Activated T-cell treated with anti-CD3 and anti-CD28 coated beads for 24 hours (primary cell): ENCODE data around the gene CPNE8.

Experiments
- DNase-seq: peaks from one replicate; pipeline ENCODE4 v3.0.0-alpha.2; 2020; ENCODE audit warnings: low read depth

Gene CPNE8

GRCh38 chr12:38905480-38906351 lies at the start of gene CPNE8:
Gene CPNE8, minus strand, starts transcription at chr12:38905591. Its CDS starts 57 bp downstream, at chr12:38905534.
- DNase-seq, result peak; percentile 16

GRCh38 chr12:38954238-38954873 lies 49.0 kb upstream of the CPNE8 start:
- DNase-seq, result no peak

GRCh38 chr12:38949363-38949762 lies 44.0 kb upstream of the CPNE8 start:
- no peak for DNase-seq

DNA sequence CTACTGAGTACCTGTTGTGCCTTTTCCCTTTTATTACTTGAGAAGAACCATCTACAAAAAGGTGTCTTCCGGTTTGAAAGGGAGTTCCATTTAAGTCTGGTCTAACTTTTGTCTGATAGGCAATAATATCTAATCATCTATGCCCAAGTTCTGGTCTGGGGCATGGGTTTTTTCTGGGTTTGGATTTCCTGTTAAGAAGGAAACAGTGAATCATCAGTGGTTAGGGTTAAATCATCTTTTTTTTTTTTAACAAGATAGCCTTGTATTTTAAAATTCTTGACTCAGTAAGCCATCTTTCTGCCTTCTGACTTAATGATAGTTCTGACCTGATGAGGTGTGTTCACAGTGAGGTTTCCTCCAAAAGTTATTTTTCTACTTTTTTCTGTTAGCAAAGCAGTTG lies 29.3 kb upstream of the CPNE8 start:
- no peak for DNase-seq

DNA sequence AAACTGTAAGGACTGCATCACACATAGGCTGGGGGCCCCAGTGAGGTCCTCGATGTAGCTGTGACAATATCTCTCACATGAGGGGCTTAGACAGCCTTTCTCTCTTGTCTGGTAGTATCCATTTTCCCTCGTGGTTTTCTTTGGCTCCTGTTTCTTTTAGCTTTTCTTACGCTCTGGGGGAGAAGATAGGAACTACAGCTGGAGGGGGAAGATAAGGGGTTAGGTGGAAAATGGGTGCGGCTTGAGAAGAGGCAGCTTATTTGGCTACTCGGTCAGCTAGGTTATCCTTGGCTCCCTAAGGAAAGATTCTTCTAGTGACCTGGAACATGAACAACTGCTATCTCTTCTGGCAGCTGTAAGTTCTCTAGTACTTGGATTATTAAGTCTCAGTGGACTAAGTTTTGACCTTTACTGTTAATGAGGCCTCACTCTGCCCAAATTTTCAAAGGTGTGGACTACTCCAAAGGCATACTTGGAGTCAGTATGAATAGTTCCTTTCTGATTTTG lies 28.7 kb upstream of the CPNE8 start:
- no peak for DNase-seq

DNA sequence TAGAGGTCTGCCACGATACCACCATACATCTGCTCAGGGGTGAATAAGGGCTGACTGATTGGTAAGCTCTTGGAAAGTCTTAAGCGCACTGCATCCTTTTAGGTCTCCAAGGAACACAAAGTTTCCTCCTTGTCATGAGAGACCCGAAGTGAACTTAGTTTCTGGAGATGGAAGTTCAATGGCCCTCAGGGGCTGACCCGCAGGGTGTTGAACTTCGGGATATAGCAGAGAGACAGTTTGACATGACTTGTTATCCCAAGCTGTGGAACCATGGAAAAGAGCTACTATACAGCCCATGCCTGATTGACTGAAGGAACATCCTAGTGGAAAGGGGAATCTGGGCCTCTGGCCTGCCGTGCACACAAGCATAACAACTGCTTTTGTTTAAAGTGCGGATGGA lies 26.9 kb upstream of the CPNE8 start:
- DNase-seq, result no peak

GRCh38 chr12:38931461-38931860 lies 26.1 kb upstream of the CPNE8 start:
- no peak for DNase-seq

GRCh38 chr12:38930990-38931389 lies 25.6 kb upstream of the CPNE8 start:
- DNase-seq, result no peak

DNA sequence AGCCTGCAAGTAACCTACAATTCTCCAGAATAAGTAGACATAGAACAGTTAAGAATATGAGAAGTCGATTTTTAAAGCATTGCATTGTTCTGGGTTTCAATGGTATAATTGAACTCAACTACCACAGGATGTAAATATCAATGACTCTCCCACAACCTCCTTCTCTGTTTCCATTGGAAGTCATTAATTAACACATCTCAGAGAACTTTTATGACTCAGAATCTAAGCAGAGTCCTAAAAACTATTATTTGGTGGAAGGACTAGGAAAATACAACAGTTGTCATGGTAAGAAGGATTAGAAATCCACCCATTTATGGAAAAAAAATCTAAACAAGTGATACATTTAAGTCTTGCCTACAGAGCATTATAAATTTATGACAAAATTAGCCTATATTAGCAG lies 21.1 kb upstream of the CPNE8 start:
- DNase-seq, result no peak

- DNase-seq, result peak; percentile 21
Measured at GRCh38 chr12:38921025-38921677, 15.8 kb upstream of the CPNE8 start.

GRCh38 chr12:38919191-38919590 lies 13.8 kb upstream of the CPNE8 start:
- DNase-seq, result no peak

DNA sequence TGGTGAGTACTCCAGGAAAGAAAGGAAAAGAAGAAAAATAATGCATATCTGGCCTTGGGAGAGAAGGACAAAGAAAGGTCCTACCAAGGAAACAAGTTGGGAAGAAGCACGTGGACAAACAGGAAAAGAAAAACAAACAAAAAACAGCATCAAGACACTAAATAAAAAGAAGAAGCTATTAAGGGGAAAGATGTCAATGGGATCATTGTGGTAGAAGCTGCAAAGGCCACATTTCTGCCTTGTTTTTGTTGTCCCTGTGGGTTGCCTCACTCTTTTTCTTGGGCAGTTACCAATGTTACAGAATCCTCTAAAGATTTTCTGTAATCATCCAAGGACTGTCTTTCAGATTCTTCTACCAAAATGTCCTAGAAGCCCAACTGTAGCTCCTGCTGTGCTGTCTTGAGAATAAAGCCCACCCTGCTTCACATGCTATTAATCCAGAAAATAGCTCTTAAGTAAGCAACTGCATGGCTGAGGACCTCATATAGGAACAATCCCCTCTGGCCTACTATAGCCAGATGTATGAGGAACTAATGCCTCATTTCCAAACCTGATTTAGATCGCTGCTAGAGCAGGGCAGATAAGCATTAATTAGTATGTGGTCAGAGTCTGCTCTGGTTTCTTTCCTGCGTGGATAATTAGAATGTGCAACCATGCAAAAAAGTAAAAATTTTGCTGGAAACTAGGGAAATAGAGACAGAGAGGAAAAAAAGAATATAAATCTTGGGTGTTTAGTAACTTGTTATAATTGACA lies 10.2 kb upstream of the CPNE8 start:
- no peak for DNase-seq

- DNase-seq, result no peak
Measured at GRCh38 chr12:38912116-38912515, 6.7 kb upstream of the CPNE8 start.

DNA sequence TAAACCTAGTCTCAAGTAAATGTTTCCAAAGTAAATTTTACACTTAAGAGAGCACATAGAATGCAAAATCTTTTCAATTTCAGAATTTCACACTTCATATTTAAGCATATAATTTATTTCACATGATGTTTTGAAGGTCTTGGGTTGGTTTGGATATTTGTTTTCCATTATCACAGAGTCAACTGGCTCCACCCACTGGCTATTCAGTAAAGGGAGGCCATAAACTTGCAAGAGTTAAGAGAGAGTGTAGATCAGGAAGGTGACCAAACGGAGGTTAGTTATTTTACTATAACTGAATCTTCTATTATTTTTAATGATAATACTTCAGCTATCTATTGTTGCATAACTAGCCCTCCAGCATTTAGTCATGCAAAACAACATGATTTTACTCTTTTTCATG lies 6.2 kb upstream of the CPNE8 start:
- no peak for DNase-seq

- no peak for DNase-seq
Measured at GRCh38 chr12:38907201-38907923, 2.0 kb upstream of the CPNE8 start.

DNA sequence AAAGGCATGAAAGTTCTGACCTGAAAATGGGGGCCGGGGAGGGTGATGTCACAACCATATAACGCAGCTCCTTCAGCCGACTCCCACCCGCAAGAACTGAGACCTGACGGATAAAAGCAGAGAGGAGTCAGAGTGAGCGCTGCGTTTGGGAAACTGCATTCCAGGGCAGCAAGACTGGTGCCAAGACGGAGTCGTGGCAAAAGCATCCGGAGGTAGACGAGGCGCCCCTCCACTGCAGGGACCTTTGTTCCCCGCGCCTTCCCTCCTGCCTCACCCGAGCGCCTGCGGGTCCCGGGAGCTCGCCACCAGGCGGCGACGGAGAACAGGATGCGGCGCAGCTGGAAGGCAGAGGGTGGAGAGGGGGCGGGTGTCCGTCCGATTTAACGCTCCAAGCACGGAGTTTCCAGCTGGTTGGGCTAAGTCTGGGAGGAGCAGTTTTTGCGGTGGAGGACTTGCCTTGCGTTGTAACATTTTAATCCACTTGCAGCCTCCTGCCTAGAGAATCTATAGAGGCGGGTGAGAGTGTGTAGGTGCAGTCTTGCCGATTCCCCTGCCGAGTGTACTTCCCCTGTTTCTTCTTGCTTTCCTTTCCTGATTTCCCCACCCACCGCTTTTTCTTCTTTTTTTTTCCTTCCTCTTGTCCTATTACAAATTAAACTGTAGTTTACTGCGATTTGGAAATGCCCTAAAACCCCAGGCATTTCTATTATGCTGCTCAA lies 1.2 kb upstream of the CPNE8 start:
- peak; percentile 62 for DNase-seq

DNA sequence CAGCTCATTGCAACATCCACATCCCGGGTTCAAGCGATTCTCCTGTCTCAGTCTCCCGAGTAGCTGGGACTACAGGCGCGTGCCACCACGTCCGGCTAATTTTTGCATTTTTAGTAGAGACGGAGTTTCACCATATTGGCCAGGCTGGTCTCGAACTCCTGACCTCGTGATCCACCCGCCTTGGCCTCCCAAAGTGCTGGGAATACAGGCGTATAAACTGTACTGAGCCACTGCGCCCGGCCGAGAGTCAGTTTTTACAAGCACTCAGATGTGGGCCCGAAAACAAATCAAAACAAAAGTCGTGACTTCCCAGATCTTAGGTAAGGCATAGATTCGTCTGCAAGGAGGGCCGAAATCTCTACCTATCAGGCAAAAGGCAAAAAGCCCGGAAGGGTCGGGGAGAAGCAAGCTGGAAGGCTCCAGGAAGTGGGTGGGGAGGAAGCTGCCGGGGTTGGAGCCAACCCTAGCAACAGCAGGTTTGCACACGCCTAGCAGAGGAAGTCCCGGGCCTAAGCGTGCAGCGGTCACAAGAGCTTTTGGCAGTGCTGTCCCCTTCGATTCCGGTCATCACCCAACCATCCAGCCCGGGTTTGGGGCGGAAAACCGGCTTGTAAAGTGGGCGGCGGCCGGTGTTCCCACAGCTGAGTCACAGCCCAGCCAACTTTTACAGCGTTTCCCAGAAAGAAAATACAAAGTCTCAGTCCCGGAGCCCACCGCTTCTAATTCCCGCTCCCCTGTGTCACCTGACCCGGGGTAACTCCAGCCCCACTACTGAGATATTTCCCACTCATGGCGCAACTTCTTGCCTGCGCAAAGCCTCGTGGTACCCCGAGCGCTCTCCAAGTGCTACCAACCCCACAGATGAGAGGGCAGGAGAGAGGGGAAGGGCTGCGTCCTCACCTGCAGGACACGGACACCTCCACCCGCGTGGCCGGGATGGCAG lies 583 bp downstream of the CPNE8 start:
- DNase-seq, result peak; percentile 23

GRCh38 chr12:38903596-38903995 lies 1.8 kb downstream of the CPNE8 start:
- DNase-seq, result no peak

DNA sequence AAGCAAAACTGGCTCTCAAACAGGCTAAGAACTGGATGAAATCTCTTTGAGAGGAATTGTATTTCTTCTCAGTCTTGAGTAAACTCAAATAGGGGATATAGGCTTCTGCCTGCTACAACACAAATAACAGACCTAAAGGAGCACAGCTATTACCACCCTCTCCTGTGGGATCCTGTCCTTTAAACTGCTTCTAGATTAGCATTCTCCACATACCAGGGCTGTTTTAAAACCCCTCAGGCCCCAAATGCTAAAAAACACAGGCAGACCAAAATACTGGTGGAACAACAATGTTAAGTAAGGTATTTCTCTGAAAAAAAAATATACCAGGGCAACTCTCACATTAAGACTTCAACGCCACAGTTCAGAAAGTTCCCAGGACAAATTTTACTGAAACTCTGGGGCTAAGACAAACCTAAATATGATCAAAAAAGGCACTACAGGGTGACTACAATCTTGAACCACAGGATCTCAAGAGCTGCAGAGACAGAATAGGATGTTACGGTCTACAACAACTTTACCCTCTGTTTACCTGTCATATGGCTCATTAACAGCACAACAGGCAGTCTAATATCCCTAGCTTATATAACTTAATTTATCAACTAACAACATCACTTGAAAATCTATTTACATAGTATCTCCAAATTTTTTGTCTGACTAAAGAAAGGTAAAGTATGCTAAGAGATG lies 7.2 kb downstream of the CPNE8 start:
- DNase-seq, result no peak
